Mesendoderm (in vitro differentiated cells): Measurements from ENCODE around the gene RBP3.
"Not testable (repeated sequence)": the region's sequence is repeated elsewhere in the genome, so short reads cannot be mapped to it uniquely, and the experiment has no call there.

ENCODE experiments used
- DNase-seq: peaks from one replicate; pipeline ENCODE4 v3.0.0; 2013
- H2AK5ac ChIP-seq: 2 replicates; pipeline ENCODE4 v1.6.1; 2013; ENCODE audit warnings: low read length, inconsistent platforms
- H2BK120ac ChIP-seq: 2 replicates; pipeline ENCODE4 v1.6.1; 2013; ENCODE audit warnings: low read depth, mild to moderate bottlenecking, low read length, moderate library complexity, mixed read lengths
- H2BK15ac ChIP-seq: replicated peaks from 2 replicates; pipeline ENCODE4 v1.6.1; 2013; ENCODE audit warnings: low read depth, mild to moderate bottlenecking, moderate library complexity
- H2BK5ac ChIP-seq: 2 replicates; pipeline ENCODE4 v1.6.1; 2013; ENCODE audit warnings: low read length, inconsistent platforms
- H3K18ac ChIP-seq: 2 replicates; pipeline ENCODE4 v1.6.1; 2013; ENCODE audit warnings: mild to moderate bottlenecking, low read length, mixed read lengths
- H3K23ac ChIP-seq: one replicate; pipeline ENCODE4 v1.6.1; 2013; ENCODE audit warnings: low read length
- H3K27ac ChIP-seq: 2 replicates; pipeline ENCODE4 v1.5.1; 2013; ENCODE audit warnings: low read depth, mild to moderate bottlenecking, inconsistent platforms, low read length, moderate library complexity
- H3K27me3 ChIP-seq: 2 replicates; pipeline ENCODE4 v1.6.1; 2013; ENCODE audit warnings: low read length, control low read depth, mild to moderate bottlenecking, inconsistent platforms; ENCODE audit not compliant: insufficient read depth, poor library complexity
- H3K36me3 ChIP-seq: 2 replicates; pipeline ENCODE4 v1.6.1; 2013; ENCODE audit warnings: low read length, inconsistent platforms; ENCODE audit not compliant: control insufficient read depth, insufficient read depth
- H3K4ac ChIP-seq: one replicate; pipeline ENCODE4 v1.6.1; 2013; ENCODE audit warnings: low read depth, mild to moderate bottlenecking, low read length, moderate library complexity
- H3K4me1 ChIP-seq: 2 replicates; pipeline ENCODE4 v1.6.1; 2013; ENCODE audit warnings: low read depth, low read length, inconsistent platforms; ENCODE audit not compliant: control insufficient read depth
- H3K4me2 ChIP-seq: 2 replicates; pipeline ENCODE4 v1.6.1; 2013; ENCODE audit warnings: low read length
- H3K4me3 ChIP-seq: 2 replicates; pipeline ENCODE4 v1.5.1; 2013; ENCODE audit warnings: mild to moderate bottlenecking, low read length
- H3K56ac ChIP-seq: one replicate; pipeline ENCODE4 v1.6.1; 2013; ENCODE audit warnings: low read length
- H3K79me1 ChIP-seq: 2 replicates; pipeline ENCODE4 v1.6.1; 2013; ENCODE audit warnings: low read length, inconsistent platforms
- H3K79me2 ChIP-seq: 2 replicates; pipeline ENCODE4 v1.6.1; 2013; ENCODE audit warnings: mild to moderate bottlenecking, low read length; ENCODE audit not compliant: control insufficient read depth, insufficient read depth
- H3K9ac ChIP-seq: 2 replicates; pipeline ENCODE4 v1.6.1; 2013; ENCODE audit warnings: low read length, inconsistent platforms
- H4K5ac ChIP-seq: one replicate; pipeline ENCODE4 v1.6.1; 2013; ENCODE audit warnings: low read length
- H4K8ac ChIP-seq: one replicate; pipeline ENCODE4 v1.6.1; 2013; ENCODE audit warnings: low read depth, mild to moderate bottlenecking, control low read depth, low read length, moderate library complexity
- whole genome bisulfite sequencing: extraction: QIAGEN DNeasy Blood & Tissue Kit; methylation state at CpG from one replicate; pipeline ENCODE4 v1.1.7; 2013; ENCODE audit warnings: low lambda C conversion rate, missing lambda C conversion rate; ENCODE audit not compliant: insufficient coverage; ENCODE audit errors: extremely low coverage; 5-methylcytosine and 5-hydroxymethylcytosine counted together

The RBP3 gene

DNA sequence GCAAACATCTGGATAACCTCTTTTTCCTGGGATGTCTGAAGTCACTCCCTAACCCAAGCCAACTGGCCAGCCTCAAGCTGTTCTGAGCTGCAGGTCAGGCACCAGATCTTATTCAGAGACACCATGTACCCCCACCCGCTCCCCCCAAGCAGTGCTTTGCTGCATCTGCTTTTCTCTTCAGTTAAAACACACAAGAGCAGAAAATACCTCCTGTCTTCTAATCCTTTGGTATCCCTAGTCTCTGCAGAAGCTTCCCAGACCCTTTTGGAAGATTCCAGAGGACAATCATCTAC lies 32.9 kb downstream of the RBP3 start:
- H3K23ac ChIP-seq: no peak overlapping the region
- H3K79me1 ChIP-seq: no peaks in the 10 kb centered on the region
- no peak overlapping the region for H3K18ac ChIP-seq
- H3K79me2 ChIP-seq: no peaks in the 10 kb centered on the region
- no CpG with 5 or more reads among the region's 1 CpG for WGBS
- H3K27me3 ChIP-seq: no peaks in the 10 kb centered on the region
- no peak overlapping the region for H3K4me3 ChIP-seq
- no peak overlapping the region for H2BK15ac ChIP-seq
- peaks cover 3% of the 10 kb centered on the region for H3K4me1 ChIP-seq
- no peak overlapping the region for H2AK5ac ChIP-seq
- H4K8ac ChIP-seq: no peak overlapping the region
- no peak overlapping the region for H3K56ac ChIP-seq
- no peak overlapping the region for H3K27ac ChIP-seq
- no peak overlapping the region for H3K4me2 ChIP-seq
- H3K36me3 ChIP-seq: no peaks in the 10 kb centered on the region
- H3K4ac ChIP-seq: no peak overlapping the region
- H2BK120ac ChIP-seq: no peak overlapping the region
- H4K5ac ChIP-seq: no peak overlapping the region
- no peak overlapping the region for H3K9ac ChIP-seq
- DNase-seq: no peak
- no peak overlapping the region for H2BK5ac ChIP-seq

GRCh38 chr10:47381427-47382379 lies 33.5 kb downstream of the RBP3 start:
- Histone ChIP-seq H2BK5ac (no peak overlapping the region), H4K8ac (no peak overlapping the region), H2BK120ac (no peak overlapping the region), H3K79me1 (no peaks in the 10 kb centered on the region), H3K4me3 (no peak overlapping the region), H3K18ac (no peak overlapping the region), H3K9ac (no peak overlapping the region), H3K23ac (no peak overlapping the region), H3K4me1 (peaks cover 3% of the 10 kb centered on the region), H3K4ac (no peak overlapping the region), H3K36me3 (no peaks in the 10 kb centered on the region), H4K5ac (no peak overlapping the region), H3K56ac (no peak overlapping the region), H3K79me2 (no peaks in the 10 kb centered on the region), H3K27ac (no peak overlapping the region), H2AK5ac (no peak overlapping the region), H3K27me3 (no peaks in the 10 kb centered on the region), H2BK15ac (no peak overlapping the region), H3K4me2 (no peak overlapping the region)
- no CpG with 5 or more reads among the region's 9 CpGs for WGBS
- no peak for DNase-seq

DNA sequence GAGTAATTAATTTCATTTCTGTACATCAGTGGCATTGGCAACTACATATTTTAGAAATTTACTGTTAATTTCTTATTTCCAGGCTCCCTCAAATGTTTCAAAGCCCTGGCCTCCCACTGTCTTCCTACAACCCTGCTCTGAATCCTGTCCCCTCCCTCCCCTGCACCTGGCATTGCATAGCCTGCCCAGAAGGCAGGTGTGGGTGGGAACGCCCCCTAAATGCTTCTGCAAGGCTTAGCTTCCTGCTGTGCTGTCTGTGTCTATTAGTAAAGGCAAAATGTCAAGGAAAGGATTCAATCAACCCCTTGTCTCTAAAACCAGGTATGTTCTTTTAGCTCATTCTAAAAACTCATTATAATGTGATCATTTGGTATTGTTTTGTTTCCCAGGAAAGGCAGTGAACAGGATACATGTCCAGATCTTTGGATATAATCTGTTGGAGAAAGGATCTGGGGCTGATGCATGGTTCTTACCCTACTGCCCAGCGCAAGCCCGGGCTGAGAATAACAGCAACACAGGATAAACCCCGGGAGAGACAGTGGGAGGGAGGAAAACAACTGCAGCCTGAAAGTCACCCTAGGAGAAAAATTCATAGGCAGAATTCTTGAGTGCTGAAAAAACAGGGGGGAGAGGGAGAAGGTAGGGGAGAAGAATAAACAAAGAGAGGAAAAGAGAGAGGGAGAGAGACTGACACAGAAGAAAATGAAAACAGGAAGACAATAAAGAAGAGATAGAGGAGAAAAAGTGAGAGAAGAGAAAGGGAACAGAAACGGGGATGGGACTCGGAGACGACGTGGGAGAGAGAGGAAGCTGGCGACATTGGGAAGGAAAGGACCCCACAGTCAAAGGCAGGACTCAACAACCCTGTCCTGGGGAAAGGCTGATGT lies 35.3 kb downstream of the RBP3 start:
- Histone ChIP-seq H4K8ac (no peak overlapping the region), H2BK5ac (no peak overlapping the region), H3K9ac (peak overlapping the region; percentile 69), H3K56ac (peak overlapping the region; percentile 89), H3K4me2 (peak overlapping the region; percentile 94), H3K79me2 (no peaks in the 10 kb centered on the region), H4K5ac (no peak overlapping the region), H3K79me1 (no peaks in the 10 kb centered on the region), H3K23ac (no peak overlapping the region), H2BK15ac (no peak overlapping the region), H3K27me3 (no peaks in the 10 kb centered on the region), H3K18ac (no peak overlapping the region), H3K27ac (no peak overlapping the region), H3K4me1 (peaks cover 3% of the 10 kb centered on the region), H2AK5ac (no peak overlapping the region), H2BK120ac (no peak overlapping the region), H3K4ac (no peak overlapping the region), H3K4me3 (peak overlapping the region; percentile 49), H3K36me3 (no peaks in the 10 kb centered on the region)
- WGBS: no CpG with 5 or more reads among the region's 9 CpGs
- DNase-seq: peak; percentile 53

DNA sequence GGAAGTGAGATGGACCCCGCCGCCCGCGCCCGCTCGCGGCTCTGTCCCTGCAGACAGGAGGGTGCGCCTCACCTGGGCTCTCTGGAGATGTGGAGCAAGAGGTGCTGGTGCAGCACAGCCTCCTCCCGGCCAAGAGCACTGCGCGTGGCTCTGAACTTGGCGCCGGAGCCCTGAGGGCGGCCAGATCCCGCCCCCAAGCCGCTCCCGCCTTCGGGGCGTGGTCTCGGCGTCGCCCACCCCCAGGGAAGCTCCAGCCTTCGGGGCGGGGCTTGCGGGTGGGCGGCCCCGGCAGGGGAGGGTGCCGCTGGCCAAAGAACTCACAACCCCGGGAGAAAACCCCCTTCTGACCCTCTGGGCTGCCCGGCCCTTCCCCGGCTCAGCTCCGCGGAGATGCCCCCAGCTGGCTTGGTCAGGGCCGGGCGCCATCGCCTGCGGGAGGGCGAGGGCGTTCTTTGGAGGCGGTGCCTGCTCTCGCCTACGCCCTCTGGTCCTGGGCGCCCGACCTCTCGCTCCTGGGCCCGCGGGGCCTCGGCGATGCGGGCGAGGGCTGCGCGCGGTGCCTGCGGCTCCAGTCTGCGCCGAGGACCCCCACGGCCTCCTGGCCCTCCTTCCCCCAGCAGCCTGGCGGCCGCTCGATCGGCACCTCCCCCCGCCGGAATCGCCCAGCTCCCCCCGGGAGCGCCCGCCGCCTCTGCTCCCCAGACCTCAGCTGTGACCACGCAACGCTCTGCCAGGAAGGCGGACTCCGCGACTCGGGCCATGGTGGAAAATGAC lies 36.2 kb downstream of the RBP3 start, which contains the start of gene ZNF488:
Gene ZNF488 (minus strand): TSS at position 146 of the 774 bp plus-strand sequence. CDS start 15,464 bp downstream, outside the sequence.
- H3K79me1 ChIP-seq: no peaks in the 10 kb centered on the region
- H3K18ac ChIP-seq: peak within 1 kb of the TSS; percentile 61
- H3K56ac ChIP-seq: peak within 1 kb of the TSS; percentile 92
- H3K4me2 ChIP-seq: peak within 1 kb of the TSS; percentile 94
- H3K36me3 ChIP-seq: no peaks in the 10 kb centered on the region
- peak within 1 kb of the TSS; percentile 72 for H3K9ac ChIP-seq
- DNase-seq: peak; percentile 93
- no CpG with 5 or more reads among the region's 75 CpGs for WGBS
- H2BK15ac ChIP-seq: no peak within 1 kb of the TSS
- H2BK120ac ChIP-seq: no peak within 1 kb of the TSS
- no peaks in the 10 kb centered on the region for H3K27me3 ChIP-seq
- H2BK5ac ChIP-seq: no peak within 1 kb of the TSS
- H3K4ac ChIP-seq: no peak within 1 kb of the TSS
- no peak within 1 kb of the TSS for H2AK5ac ChIP-seq
- H3K79me2 ChIP-seq: no peaks in the 10 kb centered on the region
- H3K4me3 ChIP-seq: peak within 1 kb of the TSS; percentile 54
- peaks cover 3% of the 10 kb centered on the region for H3K4me1 ChIP-seq
- no peak within 1 kb of the TSS for H4K8ac ChIP-seq
- no peak within 1 kb of the TSS for H4K5ac ChIP-seq
- H3K27ac ChIP-seq: peak within 1 kb of the TSS; percentile 60
- no peak within 1 kb of the TSS for H3K23ac ChIP-seq

GRCh38 chr10:47386104-47386503 lies 37.9 kb downstream of the RBP3 start:
- not testable (repeated sequence) for H3K4me2 ChIP-seq, H3K4ac ChIP-seq, H3K27me3 ChIP-seq, H3K27ac ChIP-seq, H4K5ac ChIP-seq, H3K18ac ChIP-seq, H3K23ac ChIP-seq, H2BK5ac ChIP-seq, H3K56ac ChIP-seq, DNase-seq, H2BK120ac ChIP-seq, H4K8ac ChIP-seq, H3K79me1 ChIP-seq, H3K79me2 ChIP-seq, H3K9ac ChIP-seq, H3K36me3 ChIP-seq, H3K4me3 ChIP-seq, H3K4me1 ChIP-seq, H2BK15ac ChIP-seq, H2AK5ac ChIP-seq
- WGBS: no CpG with 5 or more reads among the region's 2 CpGs
